Stimulated activated naive CD8-positive, alpha-beta T cell treated with anti-CD3 and anti-CD28 coated beads, Interleukin-15, amount 100 ng/mL, for 72 hours (primary cell): ENCODE data around the gene SORBS1.

Source experiments
- ATAC-seq: fragments of 150-1000 bp; cut with Tn5 transposase; 2 replicates; pipeline ENCODE4 v1.10.0; 2021; ENCODE audit warnings: mild to moderate bottlenecking, moderate library complexity
- DNase-seq, 2 donors: peaks; one replicate each; pipeline ENCODE4 v3.0.0; 2021 to 2022
- H3K27ac Mint-ChIP-seq, 2 donors: one replicate each; pipeline ENCODE4 v1.8.0; 2022; ENCODE audit warnings: mild to moderate bottlenecking in 2 of 2, mixed read lengths in 2 of 2, moderate library complexity in 2 of 2
- H3K27me3 Mint-ChIP-seq: one replicate; pipeline ENCODE4 v1.8.0; 2022; ENCODE audit warnings: mixed read lengths
- H3K4me1 Mint-ChIP-seq: one replicate; pipeline ENCODE4 v1.8.0; 2022; ENCODE audit warnings: mild to moderate bottlenecking, mixed read lengths
- H3K4me3 Mint-ChIP-seq, 2 donors: one replicate each; pipeline ENCODE4 v1.8.0; 2022; ENCODE audit warnings: mild to moderate bottlenecking in 2 of 2, mixed read lengths in 2 of 2, moderate library complexity in 1 of 2
- H3K9me3 Mint-ChIP-seq, 2 donors: one replicate each; pipeline ENCODE4 v1.8.0; 2022; ENCODE audit warnings: mixed read lengths in 2 of 2

Gene SORBS1

GRCh38 chr10:95459446-95460045 lies 101.6 kb downstream of the SORBS1 start:
- Mint-ChIP-seq H3K27me3 (peaks cover 22% of the 10 kb centered on the region), H3K27ac (no peak overlapping the region), H3K9me3 (no peaks in the 10 kb centered on the region), H3K4me1 (no peaks in the 10 kb centered on the region), H3K4me3 (no peak overlapping the region)
- ATAC-seq (no peak), DNase-seq (no peak)

GRCh38 chr10:95458871-95459270 lies 102.3 kb downstream of the SORBS1 start:
- ATAC-seq (no peak), DNase-seq (no peak)
- Mint-ChIP-seq H3K27me3 (peaks cover 21% of the 10 kb centered on the region), H3K9me3 (no peaks in the 10 kb centered on the region), H3K27ac (no peak overlapping the region), H3K4me1 (no peaks in the 10 kb centered on the region), H3K4me3 (no peak overlapping the region)

GRCh38 chr10:95458014-95458413 lies 103.2 kb downstream of the SORBS1 start:
- Mint-ChIP-seq H3K4me1 (no peaks in the 10 kb centered on the region), H3K4me3 (no peak overlapping the region), H3K27me3 (peaks cover 21% of the 10 kb centered on the region), H3K27ac (no peak overlapping the region), H3K9me3 (no peaks in the 10 kb centered on the region)
- ATAC-seq (no peak), DNase-seq (no peak)

DNA sequence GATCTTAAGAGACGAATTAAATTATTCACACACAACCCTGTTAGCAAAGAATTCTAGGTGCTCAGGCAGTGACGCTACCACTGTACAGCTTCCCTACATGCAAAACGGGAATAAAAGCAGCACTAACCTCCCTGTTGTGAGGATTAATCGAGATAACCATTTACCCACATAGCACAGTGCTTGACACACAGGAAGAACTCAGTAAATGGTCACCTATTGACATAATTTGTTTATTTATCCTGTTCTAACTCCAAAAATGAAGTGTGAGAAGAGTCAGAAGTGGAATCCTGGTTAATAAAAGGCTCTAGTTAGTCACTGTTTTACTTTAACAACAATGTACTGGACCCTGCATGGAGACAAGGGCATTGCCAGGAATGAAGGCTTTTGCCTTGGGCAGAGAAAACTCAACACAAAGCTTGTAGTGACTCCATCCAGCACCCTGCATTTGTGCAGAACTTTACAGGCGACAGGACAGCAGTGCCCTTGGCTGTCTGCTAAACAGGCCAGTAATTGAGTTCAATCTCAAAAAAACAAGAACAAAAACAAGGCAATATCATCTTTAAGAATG lies 103.8 kb downstream of the SORBS1 start:
- Mint-ChIP-seq H3K27me3 (peaks cover 21% of the 10 kb centered on the region), H3K9me3 (no peaks in the 10 kb centered on the region), H3K4me1 (no peaks in the 10 kb centered on the region), H3K4me3 (no peak overlapping the region), H3K27ac (no peak overlapping the region)
- no peak for DNase-seq
- no peak for ATAC-seq

- peaks cover 21% of the 10 kb centered on the region for H3K27me3 Mint-ChIP-seq
- DNase-seq: no peak
These were observed 104.7 kb downstream of the SORBS1 start for GRCh38 chr10:95456516-95456915.

DNA sequence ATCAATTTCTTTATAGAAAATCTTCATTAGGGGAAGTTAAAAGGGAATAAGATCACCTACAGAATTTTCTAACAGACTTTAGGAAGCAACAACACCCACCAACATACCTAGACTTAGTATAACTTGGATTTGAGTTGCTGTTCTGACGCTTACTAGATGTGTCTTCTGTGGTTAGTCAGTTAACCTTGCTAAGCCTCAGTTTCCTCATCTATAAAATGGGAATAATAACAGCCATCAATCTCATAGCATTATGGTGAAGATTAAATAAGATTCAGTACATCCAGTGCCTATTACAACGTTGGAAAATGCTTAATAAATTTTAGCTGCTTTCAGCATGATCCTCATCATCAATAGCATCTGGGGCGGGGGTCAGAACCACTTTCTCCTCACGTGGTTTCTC lies 106.2 kb downstream of the SORBS1 start:
- peaks cover 21% of the 10 kb centered on the region for H3K27me3 Mint-ChIP-seq
- DNase-seq (no peak), ATAC-seq (no peak)
- no peak overlapping the region for H3K4me3 Mint-ChIP-seq
- no peaks in the 10 kb centered on the region for H3K4me1 Mint-ChIP-seq
- H3K27ac Mint-ChIP-seq: no peak overlapping the region
- H3K9me3 Mint-ChIP-seq: no peaks in the 10 kb centered on the region

More at GRCh38 chr10:95456516-95456915, 104.7 kb downstream of the SORBS1 start:
- no peaks in the 10 kb centered on the region for H3K9me3 Mint-ChIP-seq
- ATAC-seq: no peak
- no peaks in the 10 kb centered on the region for H3K4me1 Mint-ChIP-seq
- H3K27ac Mint-ChIP-seq: no peak overlapping the region
- no peak overlapping the region for H3K4me3 Mint-ChIP-seq

DNA sequence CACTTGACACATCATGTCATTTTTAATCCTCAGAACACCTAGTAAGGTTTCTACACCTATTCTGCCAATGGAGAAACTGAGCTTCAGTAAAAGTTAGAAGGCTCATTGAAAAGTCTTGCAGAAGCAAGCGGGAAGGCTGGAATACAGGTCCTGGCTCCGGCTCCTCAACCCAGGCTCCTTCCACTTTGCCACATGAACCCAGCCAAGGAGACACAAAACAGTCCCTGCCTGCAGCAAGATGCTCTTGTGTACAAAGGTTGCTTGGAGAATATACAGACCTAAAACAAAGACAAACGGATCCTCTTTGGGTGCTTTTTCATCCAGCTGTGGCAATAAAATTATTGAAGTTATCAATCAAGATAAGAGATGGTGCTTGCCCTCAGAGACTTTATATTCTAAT lies 106.8 kb downstream of the SORBS1 start:
- H3K4me1 Mint-ChIP-seq: no peaks in the 10 kb centered on the region
- no peak overlapping the region for H3K4me3 Mint-ChIP-seq
- H3K9me3 Mint-ChIP-seq: no peaks in the 10 kb centered on the region
- H3K27me3 Mint-ChIP-seq: peaks cover 17% of the 10 kb centered on the region
- no peak for ATAC-seq
- no peak overlapping the region for H3K27ac Mint-ChIP-seq
- no peak for DNase-seq

DNA sequence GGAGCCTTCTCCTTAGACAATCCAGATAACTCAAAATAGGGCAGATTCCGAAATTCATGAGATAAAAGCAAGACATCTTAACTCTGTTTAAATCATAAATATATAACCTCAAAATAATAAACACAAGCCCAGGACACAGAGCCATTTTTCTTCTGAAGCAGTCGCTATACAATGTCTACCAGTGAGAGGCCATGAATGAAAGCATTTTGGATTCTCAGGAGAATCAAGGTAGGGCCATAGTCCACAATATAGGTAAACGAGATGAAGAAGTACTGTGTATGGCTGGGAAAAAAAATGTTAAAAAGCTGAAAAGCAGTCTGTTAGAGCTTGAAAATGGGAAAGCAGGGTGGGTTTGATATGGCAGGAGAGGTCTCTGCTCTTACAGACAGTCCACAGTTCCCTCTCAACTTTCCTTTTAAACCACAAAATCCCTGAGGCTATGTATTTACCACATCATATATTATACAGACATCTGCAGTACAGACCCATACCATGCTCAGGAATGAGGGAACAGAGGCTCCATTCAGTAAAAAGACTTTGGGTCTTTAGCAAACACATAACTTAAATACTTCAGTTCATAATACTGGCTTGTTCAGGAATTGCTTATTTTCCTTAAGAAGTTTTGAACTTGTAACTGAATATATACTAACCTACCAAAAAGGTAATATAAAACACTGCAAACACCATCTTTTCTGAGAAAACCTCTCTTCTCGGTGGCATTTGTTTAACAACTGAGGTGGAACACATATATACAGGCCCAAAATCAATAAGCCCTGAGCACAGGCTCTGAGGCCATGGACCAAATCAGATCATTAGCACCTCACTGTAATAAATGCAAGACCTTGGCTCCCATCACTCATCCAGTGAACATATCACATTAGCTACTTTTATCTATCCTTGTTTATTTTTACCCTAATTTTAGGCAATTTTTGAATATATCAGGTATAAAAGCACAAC lies 109.3 kb downstream of the SORBS1 start:
- H3K27me3 Mint-ChIP-seq: peaks cover 10% of the 10 kb centered on the region
- H3K27ac Mint-ChIP-seq: no peak overlapping the region
- DNase-seq (no peak), ATAC-seq (no peak)
- H3K4me3 Mint-ChIP-seq: no peak overlapping the region
- H3K4me1 Mint-ChIP-seq: no peaks in the 10 kb centered on the region
- H3K9me3 Mint-ChIP-seq: no peaks in the 10 kb centered on the region

- ATAC-seq (no peak), DNase-seq (no peak)
- no peak overlapping the region for H3K4me3 Mint-ChIP-seq
- H3K27ac Mint-ChIP-seq: no peak overlapping the region
- H3K4me1 Mint-ChIP-seq: peaks cover under 1% of the 10 kb centered on the region
- H3K27me3 Mint-ChIP-seq: peaks cover 16% of the 10 kb centered on the region
- H3K9me3 Mint-ChIP-seq: no peaks in the 10 kb centered on the region
These were observed 110.0 kb downstream of the SORBS1 start for GRCh38 chr10:95451150-95451549.

DNA sequence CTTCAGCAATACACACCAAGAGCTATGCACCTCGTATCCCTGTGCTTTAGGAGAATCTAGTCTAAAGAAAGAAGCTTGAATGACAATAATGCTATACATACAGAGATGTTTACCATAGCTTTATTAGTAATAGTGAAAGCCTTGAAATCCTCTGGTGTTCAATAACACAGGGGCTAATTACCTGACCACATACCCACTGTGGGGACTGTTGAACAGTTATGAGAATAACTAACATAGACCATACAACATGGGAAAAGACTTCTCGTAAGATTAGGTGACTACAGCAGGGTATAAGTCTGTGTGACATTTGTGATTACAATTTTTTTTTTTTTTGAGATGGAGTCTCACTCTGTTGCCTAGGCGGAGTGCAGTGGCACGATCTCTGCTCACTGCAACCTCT lies 111.0 kb downstream of the SORBS1 start:
- no peak for ATAC-seq
- Mint-ChIP-seq H3K27me3 (peaks cover 26% of the 10 kb centered on the region), H3K4me3 (no peak overlapping the region), H3K27ac (no peak overlapping the region), H3K9me3 (no peaks in the 10 kb centered on the region), H3K4me1 (peaks cover 5% of the 10 kb centered on the region)
- DNase-seq: no peak

GRCh38 chr10:95447685-95448084 lies 113.5 kb downstream of the SORBS1 start:
- Mint-ChIP-seq H3K9me3 (no peaks in the 10 kb centered on the region), H3K27me3 (peaks cover 38% of the 10 kb centered on the region), H3K4me1 (peaks cover 5% of the 10 kb centered on the region), H3K4me3 (no peak overlapping the region), H3K27ac (no peak overlapping the region)
- ATAC-seq: no peak
- DNase-seq: no peak

DNA sequence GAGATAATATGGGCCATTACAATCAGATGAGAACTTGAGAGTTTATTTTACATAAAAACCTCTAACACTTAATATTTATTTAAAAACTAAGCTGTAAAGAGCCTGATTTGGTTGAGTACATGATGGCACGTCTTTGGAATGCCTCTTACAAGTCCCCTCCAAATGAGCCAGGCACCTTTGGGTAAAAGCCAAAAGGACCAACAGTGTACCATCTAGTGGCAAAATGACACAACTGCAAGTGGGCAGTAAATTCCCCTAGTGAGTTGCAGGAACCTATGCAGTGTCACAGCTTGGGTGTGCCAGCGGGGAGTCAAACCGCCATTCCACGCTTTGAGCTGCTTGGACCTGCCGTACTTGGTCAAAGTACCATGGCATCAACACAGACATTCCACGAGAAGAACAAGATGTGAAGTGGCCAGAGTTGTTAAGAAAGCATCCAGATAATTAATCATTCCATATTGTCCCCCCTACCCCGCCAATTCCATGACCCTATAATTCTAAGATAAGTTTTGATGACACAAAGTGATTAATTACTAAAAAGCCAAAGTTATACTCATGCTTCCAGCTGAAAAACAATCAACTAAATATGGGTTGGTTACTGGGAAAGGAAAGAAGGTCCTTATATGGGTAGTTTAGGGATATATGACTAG lies 115.2 kb downstream of the SORBS1 start:
- H3K4me3 Mint-ChIP-seq: no peak overlapping the region
- H3K4me1 Mint-ChIP-seq: peaks cover 11% of the 10 kb centered on the region
- H3K9me3 Mint-ChIP-seq: no peaks in the 10 kb centered on the region
- peak; percentile 17 to 29 for DNase-seq
- ATAC-seq: peak; percentile 71
- peaks cover 40% of the 10 kb centered on the region for H3K27me3 Mint-ChIP-seq
- H3K27ac Mint-ChIP-seq: no peak overlapping the region

GRCh38 chr10:95445223-95445836 lies 115.8 kb downstream of the SORBS1 start:
- ATAC-seq: no peak
- Mint-ChIP-seq H3K4me3 (no peak overlapping the region), H3K4me1 (peaks cover 14% of the 10 kb centered on the region), H3K27me3 (peaks cover 40% of the 10 kb centered on the region), H3K9me3 (no peaks in the 10 kb centered on the region), H3K27ac (no peak overlapping the region)
- no peak for DNase-seq

GRCh38 chr10:95444792-95445191 lies 116.4 kb downstream of the SORBS1 start:
- ATAC-seq (no peak), DNase-seq (no peak)
- peaks cover 40% of the 10 kb centered on the region for H3K27me3 Mint-ChIP-seq
- no peak overlapping the region for H3K27ac Mint-ChIP-seq
- H3K9me3 Mint-ChIP-seq: no peaks in the 10 kb centered on the region
- H3K4me3 Mint-ChIP-seq: no peak overlapping the region
- peaks cover 14% of the 10 kb centered on the region for H3K4me1 Mint-ChIP-seq

- ATAC-seq (no peak), DNase-seq (no peak)
- no peaks in the 10 kb centered on the region for H3K9me3 Mint-ChIP-seq
- no peak overlapping the region for H3K27ac Mint-ChIP-seq
- H3K27me3 Mint-ChIP-seq: peaks cover 40% of the 10 kb centered on the region
- peaks cover 14% of the 10 kb centered on the region for H3K4me1 Mint-ChIP-seq
- no peak overlapping the region for H3K4me3 Mint-ChIP-seq
These were observed 117.5 kb downstream of the SORBS1 start for GRCh38 chr10:95443636-95444035.
